Measurements from ENCODE around the gene SFI1.

SFI1 gene

DNA sequence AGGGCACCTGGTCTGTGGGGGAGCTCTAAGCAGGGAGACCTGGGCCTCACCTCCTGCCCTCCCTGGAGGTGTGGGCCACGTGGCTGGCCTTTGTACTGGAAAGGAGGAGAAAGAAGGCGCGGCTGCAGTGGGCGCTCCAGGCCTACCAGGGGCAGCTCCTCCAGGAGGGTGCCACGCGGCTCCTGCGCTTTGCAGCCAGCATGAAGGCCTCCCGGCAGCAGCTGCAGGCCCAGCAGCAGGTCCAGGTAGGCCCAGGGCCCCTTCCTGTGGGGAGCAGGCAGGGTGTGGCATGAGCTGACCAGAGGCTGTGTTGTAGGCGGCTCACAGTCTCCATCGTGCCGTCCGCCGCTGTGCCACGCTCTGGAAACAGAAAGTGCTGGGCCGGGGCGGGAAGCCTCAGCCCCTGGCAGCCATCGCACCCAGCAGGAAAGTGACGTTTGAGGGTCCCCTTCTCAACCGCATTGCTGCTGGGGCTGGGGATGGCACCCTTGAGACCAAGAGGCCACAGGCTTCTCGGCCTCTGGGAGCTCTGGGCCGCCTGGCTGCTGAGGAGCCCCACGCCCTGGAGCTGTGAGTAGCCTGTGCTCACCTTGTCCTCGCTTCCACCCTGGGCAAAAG is 117.1 kb downstream of the SFI1 start:
- no peak for TF ChIP-seq CTCF (IDR thresholded peaks at IDR 0.05; ENCODE audit: low read length, missing control alignments)
- DNase-seq (ENCODE audit: low read depth): no peak
- H3K4me3 ChIP-seq (replicated peaks; ENCODE audit: low read depth, low read length): no peak overlapping the region

GRCh38 chr22:31613904-31614296 is 117.6 kb downstream of the SFI1 start:
- TF ChIP-seq CTCF (IDR thresholded peaks at IDR 0.05; ENCODE audit: low read length, missing control alignments): no peak
- H3K4me3 ChIP-seq (replicated peaks; ENCODE audit: low read depth, low read length): no peak overlapping the region
- no peak for DNase-seq (ENCODE audit: low read depth)

GRCh38 chr22:31614781-31615490 is 118.6 kb downstream of the SFI1 start:
- TF ChIP-seq CTCF (IDR thresholded peaks at IDR 0.05; ENCODE audit: low read length, missing control alignments): no peak
- H3K4me3 ChIP-seq (replicated peaks; ENCODE audit: low read depth, low read length): no peak overlapping the region
- no peak for DNase-seq (ENCODE audit: low read depth)

- no peak for TF ChIP-seq CTCF (IDR thresholded peaks at IDR 0.05; ENCODE audit: low read length, missing control alignments)
- no peak overlapping the region for H3K4me3 ChIP-seq (replicated peaks; ENCODE audit: low read depth, low read length)
- no peak for DNase-seq (ENCODE audit: low read depth)
Observed at GRCh38 chr22:31615491-31615860, 119.1 kb downstream of the SFI1 start.

- TF ChIP-seq CTCF (IDR thresholded peaks at IDR 0.05; ENCODE audit: low read length, missing control alignments): no peak
- no peak for DNase-seq (ENCODE audit: low read depth)
- H3K4me3 ChIP-seq (replicated peaks; ENCODE audit: low read depth, low read length): no peak overlapping the region
Observed at GRCh38 chr22:31615940-31616314, 119.6 kb downstream of the SFI1 start.

DNA sequence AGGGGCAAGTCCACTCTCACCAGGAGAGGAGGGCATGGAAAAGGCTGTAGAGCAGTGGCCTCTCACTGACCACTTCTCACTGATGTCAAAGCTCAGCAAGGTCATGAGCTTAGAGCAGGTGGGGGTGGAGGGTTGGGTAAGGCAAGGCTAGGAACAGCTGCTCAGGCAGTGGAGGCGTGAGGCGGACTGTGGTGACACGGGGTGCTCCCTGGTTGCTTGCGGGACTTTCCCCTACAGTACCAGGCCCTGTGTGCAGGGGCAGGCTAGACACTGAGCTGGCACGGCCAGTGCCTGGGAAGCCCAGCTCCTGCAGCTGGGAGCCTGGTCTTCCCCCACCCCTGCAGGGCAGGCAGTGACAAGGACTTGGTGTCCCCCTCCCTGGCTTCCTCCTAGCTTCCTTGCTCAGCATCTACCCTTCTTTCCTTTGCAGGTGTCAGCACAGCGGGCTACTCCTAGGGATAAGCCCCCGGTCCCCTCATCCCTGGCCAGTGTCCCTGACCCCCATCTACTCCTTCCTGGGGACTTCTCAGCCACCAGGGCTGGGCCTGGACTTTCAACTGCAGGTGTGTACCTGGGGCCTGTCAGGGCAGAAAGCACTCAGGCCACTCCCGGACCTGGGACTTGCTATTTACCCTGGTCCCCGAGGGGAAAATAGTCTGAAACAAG is 120.1 kb downstream of the SFI1 start:
- no peak for TF ChIP-seq CTCF (IDR thresholded peaks at IDR 0.05; ENCODE audit: low read length, missing control alignments)
- DNase-seq (ENCODE audit: low read depth): no peak
- no peak overlapping the region for H3K4me3 ChIP-seq (replicated peaks; ENCODE audit: low read depth, low read length)
